Retinal pigment epithelial cell (primary cell): ENCODE data around the gene ZNF581.

Source experiments
- DNase-seq: peaks from one replicate; pipeline ENCODE4 v3.0.0-alpha.2; 2010; ENCODE audit warnings: low read depth
- H3K4me3 ChIP-seq: 2 replicates; pipeline ENCODE4 v1.5.1; 2011; ENCODE audit warnings: mild to moderate bottlenecking, low read length, control low read depth, moderate library complexity
- CTCF ChIP-seq: conservative IDR thresholded peaks from 2 replicates; pipeline ENCODE4 v1.5.1; 2011; ENCODE audit warnings: low read depth, low read length, control low read depth, inconsistent platforms

ZNF581 gene

GRCh38 chr19:55667511-55667910 is 24.1 kb downstream of the ZNF581 start:
- no peak for DNase-seq
- no peak for TF ChIP-seq CTCF
- H3K4me3 ChIP-seq: no peak overlapping the region

- no peak for DNase-seq
- TF ChIP-seq CTCF: no peak
- no peak overlapping the region for H3K4me3 ChIP-seq
Observed at GRCh38 chr19:55667958-55668357, 24.5 kb downstream of the ZNF581 start.

- TF ChIP-seq CTCF: no peak
- no peak for DNase-seq
- H3K4me3 ChIP-seq: no peak overlapping the region
Observed at GRCh38 chr19:55668603-55669348, 25.3 kb downstream of the ZNF581 start.

- no peak overlapping the region for H3K4me3 ChIP-seq
- TF ChIP-seq CTCF: no peak
- no peak for DNase-seq
Observed at GRCh38 chr19:55669418-55670279, 26.2 kb downstream of the ZNF581 start.

- no peak overlapping the region for H3K4me3 ChIP-seq
- no peak for TF ChIP-seq CTCF
- DNase-seq: no peak
Observed at GRCh38 chr19:55670280-55671053, 27.0 kb downstream of the ZNF581 start.

GRCh38 chr19:55671054-55671378 is 27.6 kb downstream of the ZNF581 start:
- no peak for DNase-seq
- no peak overlapping the region for H3K4me3 ChIP-seq
- TF ChIP-seq CTCF: no peak
